Measurements from ENCODE around the gene LRRC46. TPM values are rescaled to one million over a fixed set of nuclear protein-coding genes. Genes with fewer than 3 reads are reported as not detected.

Gene LRRC46
- total and polyA plus RNA-seq, 9 of the 15 experiments (the other 6 are each of a cell fraction or from before 2014, with no cell fraction given), result 0.39 to 1.4 (median 0.53) TPM; not detected in 1

DNA sequence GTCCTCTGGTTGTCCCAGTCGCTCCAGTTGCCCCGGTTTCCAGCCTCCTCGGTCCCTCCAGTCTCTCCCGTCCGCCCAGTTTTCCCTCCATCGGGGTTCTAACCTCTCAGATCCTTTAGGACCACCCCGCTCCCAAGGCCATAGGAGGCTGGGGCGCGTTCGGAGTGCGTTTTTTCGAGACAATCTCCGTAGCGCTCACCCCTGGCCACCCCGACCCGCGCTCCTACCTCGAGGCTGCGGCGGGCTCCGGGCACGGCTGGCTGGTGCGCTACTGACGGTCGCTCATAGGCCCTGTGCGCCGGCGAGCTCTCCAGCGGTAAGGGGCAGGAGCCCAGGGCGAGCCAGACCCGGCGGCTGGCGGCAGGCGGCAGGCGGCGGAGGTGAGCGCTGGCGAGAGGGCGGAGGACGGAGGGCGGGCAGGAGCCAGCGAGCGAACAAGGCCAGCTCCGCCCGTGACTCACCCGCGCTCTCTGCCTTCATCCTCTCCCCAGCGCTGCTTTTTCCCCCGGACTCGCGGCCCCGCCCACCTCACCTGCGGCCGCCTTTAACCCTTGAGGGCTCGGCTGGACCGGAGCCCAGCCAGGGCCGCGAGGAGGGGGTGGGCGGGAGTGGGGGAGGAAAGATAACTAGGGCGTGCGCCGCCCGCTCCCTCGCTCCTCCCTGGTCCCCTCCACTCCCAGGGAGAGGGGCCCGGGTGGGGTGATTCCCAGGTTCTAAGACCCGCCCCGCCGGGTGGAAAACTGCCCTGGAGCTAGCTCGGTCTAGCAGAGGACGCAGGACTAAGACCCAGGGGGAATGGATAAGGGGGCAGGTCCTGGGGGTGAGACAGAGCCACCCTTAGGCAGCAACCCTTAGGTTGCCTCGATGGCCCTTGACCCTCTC is 19.5 kb downstream of the LRRC46 start, which contains the start of gene SP6 (continued):
- TF ChIP-seq SETDB1 (IDR thresholded peaks at IDR 0.05; ENCODE audit: low read length), result no peak
- no peak for TF ChIP-seq HMG20B (CRISPR knock-in tag; IDR thresholded peaks at IDR 0.05)
- no peak for TF ChIP-seq GTF3C2 (IDR thresholded peaks at IDR 0.05; ENCODE audit: borderline replicate concordance, extremely low read depth, insufficient read length)
- TF ChIP-seq GATAD2B (IDR thresholded peaks at IDR 0.05; ENCODE audit: borderline replicate concordance), result peak; percentile 26; the same call in 1 of the 2 replicates
- no peak for TF ChIP-seq SRSF9 (IDR thresholded peaks at IDR 0.05; ENCODE audit: borderline replicate concordance, low read depth, low read length)
- peak; percentile 88 for TF ChIP-seq FOSL1 (tag; conservative IDR thresholded peaks at IDR 0.05)
- no peak for TF ChIP-seq PREB (CRISPR knock-in tag; IDR thresholded peaks at IDR 0.05)
- peak; percentile 94 for TF ChIP-seq POLR2G (IDR thresholded peaks at IDR 0.05; ENCODE audit: low read depth, low read length)
- no peak for TF ChIP-seq CREM (IDR thresholded peaks at IDR 0.05; ENCODE audit: low read depth)
- TF ChIP-seq BRCA1 (IDR thresholded peaks at IDR 0.05), result no peak
- TF ChIP-seq BRCA1 (CRISPR knock-in tag; IDR thresholded peaks at IDR 0.05), result no peak
- TF ChIP-seq ILF3 (IDR thresholded peaks at IDR 0.05; ENCODE audit: borderline replicate concordance), result no peak
- no peak for TF ChIP-seq E2F4 (CRISPR knock-in tag; IDR thresholded peaks at IDR 0.05; ENCODE audit: low read depth)
- no peak for TF ChIP-seq TFAM (CRISPR knock-in tag; conservative IDR thresholded peaks at IDR 0.05)
- no peak for TF ChIP-seq RBM15 (IDR thresholded peaks at IDR 0.05; ENCODE audit: insufficient read depth, low read length)
- no peak for TF ChIP-seq ZFP1 (CRISPR knock-in tag; IDR thresholded peaks at IDR 0.05)
- TF ChIP-seq PURB (CRISPR knock-in tag; IDR thresholded peaks at IDR 0.05; ENCODE audit: low read depth), result no peak
- TF ChIP-seq THAP12 (CRISPR knock-in tag; IDR thresholded peaks at IDR 0.05), result peak; percentile 41; the same call in 1 of the 2 replicates
- TF ChIP-seq ZBTB7A (IDR thresholded peaks at IDR 0.05; ENCODE audit: borderline replicate concordance, control insufficient read depth, low read depth, low read length), result peak; percentile 74; the same call in 1 of the 2 replicates
